ENCODE results near the gene CCDC85A.

DNA sequence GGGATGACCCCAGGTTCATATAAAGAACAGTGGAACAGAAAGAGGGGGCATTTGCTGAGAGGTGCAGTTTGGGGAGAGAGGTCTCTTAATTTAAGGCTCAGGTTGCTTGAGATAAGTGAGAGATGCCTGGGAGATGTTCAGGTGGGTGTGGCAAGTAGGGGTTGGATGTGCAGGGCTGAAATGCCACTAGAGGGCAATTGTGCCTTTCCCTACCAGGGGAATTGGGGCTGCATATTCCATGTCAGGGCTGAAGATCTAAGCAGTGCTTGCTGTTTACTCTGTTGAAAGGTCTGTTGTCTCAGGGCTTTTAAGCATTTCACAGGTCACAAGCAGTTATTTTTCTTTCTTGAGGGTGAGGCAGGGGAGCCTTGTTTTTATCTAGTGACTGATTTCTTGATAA is 7.8 kb downstream of the CCDC85A start:
- TF ChIP-seq POLR2A (IDR thresholded peaks at IDR 0.05) (no peak), CTCF (IDR thresholded peaks at IDR 0.05) (peak; percentile 30 to 68 (median 56))
